Tibial artery (tissue), 4 donors: ENCODE data around the gene TMEM63A.

Experiments used
- DNase-seq, 2 donors: peaks; one replicate each; pipeline ENCODE4 v3.0.0-alpha.2; 2019
- H3K27ac ChIP-seq, 2 donors: fragments of 200-600 bp; sonication (generic) in 1 of 2; 1 replicate in 1 of 2; 2 replicates in 1 of 2; pipeline ENCODE4 v1.5.1; 2018 to 2019; ENCODE audit warnings: mild to moderate bottlenecking in 1 of 2
- H3K27me3 ChIP-seq, 2 donors: fragments of 200-600 bp; sonication (generic) in 1 of 2; one replicate each; pipeline versions ENCODE4 v1.5.1 to v1.6.0; 2016 to 2019
- H3K36me3 ChIP-seq, 3 donors: fragments of 200-600 bp; sonication (generic) in 2 of 3; one replicate each; pipeline ENCODE4 v1.5.1; 2016 to 2019; ENCODE audit warnings: mild to moderate bottlenecking in 2 of 3
- H3K4me1 ChIP-seq, 4 donors: fragments of 200-600 bp; sonication (generic) in 2 of 4; 1 replicate in 3 of 4; 2 replicates in 1 of 4; pipeline ENCODE4 v1.5.1; 2016 to 2019
- H3K4me3 ChIP-seq, 2 donors: fragments of 200-600 bp; sonication (generic) in 1 of 2; 1 replicate in 1 of 2; 2 replicates in 1 of 2; pipeline ENCODE4 v1.5.1; 2018 to 2019; ENCODE audit warnings: mild to moderate bottlenecking in 2 of 2
- H3K9me3 ChIP-seq, 3 donors: fragments of 200-600 bp; sonication (generic) in 1 of 3; one replicate each; pipeline ENCODE4 v1.5.1; 2016 to 2019
- CTCF ChIP-seq, 2 experiments: fragments of 200-600 bp in 1 of 2; fragments of 450-650 bp in 1 of 2; IDR thresholded peaks; one replicate each; pipeline ENCODE4 v1.5.1; 2017 to 2019; ENCODE audit warnings: antibody characterized with exemption in 2 of 2, mild to moderate bottlenecking in 1 of 2, moderate library complexity in 1 of 2
- intact Hi-C: fragments of 100-400 bp; cut with DNase I; formaldehyde crosslinking; loops from one replicate; pipeline ENCODE4 v1.15.0; 2023; ENCODE audit warnings: low total_unique reads

Gene TMEM63A

GRCh38 chr1:225830841-225831240 lies 51.3 kb downstream of the TMEM63A start:
- intact Hi-C loops = no loop called here
- no peak overlapping the region for H3K27ac ChIP-seq
- H3K9me3 ChIP-seq = no peaks in the 10 kb centered on the region

DNA sequence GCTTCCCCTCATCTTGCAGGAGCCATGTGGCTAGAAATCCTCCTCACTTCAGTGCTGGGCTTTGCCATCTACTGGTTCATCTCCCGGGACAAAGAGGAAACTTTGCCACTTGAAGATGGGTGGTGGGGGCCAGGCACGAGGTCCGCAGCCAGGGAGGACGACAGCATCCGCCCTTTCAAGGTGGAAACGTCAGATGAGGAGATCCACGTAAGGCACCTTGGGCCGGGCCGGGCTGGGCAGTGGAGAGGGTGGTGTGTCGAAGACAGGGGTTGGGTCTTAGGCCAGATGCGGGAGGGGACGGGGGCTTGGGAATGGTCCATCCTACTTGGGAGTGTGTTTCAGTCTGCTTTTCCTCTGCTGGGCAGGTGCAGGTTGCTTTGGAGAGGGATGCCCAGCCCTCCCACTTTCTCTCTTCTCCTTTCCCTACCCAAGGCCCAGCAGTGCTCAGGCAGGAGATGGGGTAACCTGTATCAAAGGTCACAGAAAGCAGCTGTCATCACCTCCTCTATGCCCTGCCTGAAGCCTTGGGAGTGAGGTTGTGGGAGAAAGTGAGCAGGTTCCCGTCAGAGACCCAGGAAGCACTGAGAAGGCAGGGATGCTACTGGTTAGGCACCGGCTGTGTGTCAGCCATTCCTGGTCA lies 53.4 kb downstream of the TMEM63A start:
- no peaks in the 10 kb centered on the region for H3K27me3 ChIP-seq
- intact Hi-C loops = no loop called here
- no peak for TF ChIP-seq CTCF (IDR thresholded peaks at IDR 0.05)
- H3K9me3 ChIP-seq = no peaks in the 10 kb centered on the region
- no peak overlapping the region for H3K4me3 ChIP-seq
- peaks cover 0 to 11% (median 3%) of the 10 kb centered on the region in 4 donors for H3K4me1 ChIP-seq
- no peak for DNase-seq
- no peak overlapping the region for H3K27ac ChIP-seq
- peaks cover 10 to 42% (median 23%) of the 10 kb centered on the region in 3 donors for H3K36me3 ChIP-seq

More at GRCh38 chr1:225830841-225831240, 51.3 kb downstream of the TMEM63A start:
- no peak for DNase-seq
- no peak overlapping the region for H3K4me3 ChIP-seq
- no peak for TF ChIP-seq CTCF (IDR thresholded peaks at IDR 0.05)
- H3K4me1 ChIP-seq = peaks cover 0 to 21% (median 15%) of the 10 kb centered on the region in 4 donors
- H3K27me3 ChIP-seq = no peaks in the 10 kb centered on the region
- H3K36me3 ChIP-seq = peaks cover 10 to 42% (median 23%) of the 10 kb centered on the region in 3 donors

- no peak overlapping the region for H3K27ac ChIP-seq
- H3K9me3 ChIP-seq = no peaks in the 10 kb centered on the region
- no peak for TF ChIP-seq CTCF (IDR thresholded peaks at IDR 0.05)
- intact Hi-C loops = no loop called here
- no peaks in the 10 kb centered on the region for H3K27me3 ChIP-seq
- H3K4me3 ChIP-seq = no peak overlapping the region
- peaks cover 0 to 11% (median 3%) of the 10 kb centered on the region in 4 donors for H3K4me1 ChIP-seq
- peak in 1 of 2 donors; percentile 51 for DNase-seq
- peaks cover 7 to 38% (median 23%) of the 10 kb centered on the region in 3 donors for H3K36me3 ChIP-seq
These were observed 55.1 kb downstream of the TMEM63A start for GRCh38 chr1:225827076-225827475.

GRCh38 chr1:225825607-225826007 lies 56.6 kb downstream of the TMEM63A start:
- TF ChIP-seq CTCF (IDR thresholded peaks at IDR 0.05) = no peak
- Histone ChIP-seq H3K9me3 (no peaks in the 10 kb centered on the region), H3K27me3 (no peaks in the 10 kb centered on the region), H3K36me3 (peaks cover 0 to 23% (median 16%) of the 10 kb centered on the region in 3 donors), H3K4me3 (no peak overlapping the region), H3K4me1 (peaks cover 0 to 14% (median 4%) of the 10 kb centered on the region in 4 donors), H3K27ac (no peak overlapping the region)
- intact Hi-C loops = no loop called here
- peak in 1 of 2 donors; percentile 39 for DNase-seq

DNA sequence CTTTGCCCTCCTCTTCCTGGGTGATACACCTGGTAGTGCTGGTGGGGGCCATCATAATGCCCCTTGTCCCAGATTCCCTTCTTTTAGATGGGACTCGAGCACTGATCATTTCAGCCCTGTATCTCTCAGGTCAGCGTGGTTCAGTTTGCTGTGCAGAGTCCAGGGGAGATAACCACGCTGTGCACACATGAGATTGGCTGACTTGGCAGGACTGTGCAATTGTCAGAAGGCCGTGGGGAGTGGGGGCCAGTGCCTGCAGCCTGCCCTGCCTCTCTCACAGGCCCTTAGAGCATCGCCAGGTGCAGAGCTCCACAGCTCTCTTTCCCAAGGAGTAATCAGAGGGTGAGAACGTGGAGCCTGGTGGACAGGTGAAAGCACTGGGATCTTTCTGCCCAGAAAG lies 57.1 kb downstream of the TMEM63A start:
- Histone ChIP-seq H3K4me1 (peaks cover 0 to 14% (median 7%) of the 10 kb centered on the region in 4 donors), H3K9me3 (no peaks in the 10 kb centered on the region), H3K4me3 (no peak overlapping the region), H3K27ac (no peak overlapping the region), H3K27me3 (no peaks in the 10 kb centered on the region), H3K36me3 (peaks cover 0 to 18% (median 16%) of the 10 kb centered on the region in 3 donors)
- no peak for TF ChIP-seq CTCF (IDR thresholded peaks at IDR 0.05)
- DNase-seq = peak in 1 of 2 donors; percentile 34
- intact Hi-C loops = no loop called here
